Activated CD8-positive, alpha-beta T cell treated with anti-CD3 and anti-CD28 coated beads for 36 hours (primary cell): Measurements from ENCODE around the gene TAOK1. TPM values are rescaled to one million over a fixed set of nuclear protein-coding genes. Genes with fewer than 3 reads are reported as not detected.

Experiments used
- ATAC-seq: fragments of 200-7000 bp; cut with Tn5 transposase; one replicate; pipeline ENCODE4 v1.10.0; 2021; ENCODE audit warnings: mild to moderate bottlenecking, moderate library complexity
- CTCF ChIA-PET: fragments of 350-600 bp; sonication (Branson Sonifier 250); formaldehyde crosslinking; loops from one replicate; lab custom pipeline; 2021; ENCODE audit warnings: antibody characterized with exemption; lab: Charles Lee
- POLR2A ChIA-PET: fragments of 350-600 bp; sonication (Branson Sonifier 250); formaldehyde crosslinking; loops from one replicate; lab custom pipeline; 2021; ENCODE audit warnings: antibody characterized with exemption; lab: Charles Lee
- DNase-seq: peaks from one replicate; pipeline ENCODE4 v3.0.0-alpha.2; 2020
- H3K27ac Mint-ChIP-seq: one replicate; pipeline ENCODE4 v1.8.0; 2021; ENCODE audit warnings: mild to moderate bottlenecking, mixed read lengths
- H3K27me3 Mint-ChIP-seq: one replicate; pipeline ENCODE4 v1.8.0; 2021; ENCODE audit warnings: mixed read lengths
- H3K36me3 Mint-ChIP-seq: one replicate; pipeline ENCODE4 v1.8.0; 2021; ENCODE audit warnings: low read depth, mixed read lengths
- H3K4me1 Mint-ChIP-seq: one replicate; pipeline ENCODE4 v1.8.0; 2021; ENCODE audit warnings: low read depth, mixed read lengths
- H3K4me3 Mint-ChIP-seq: one replicate; pipeline ENCODE4 v1.8.0; 2021; ENCODE audit warnings: mild to moderate bottlenecking, moderate library complexity, mixed read lengths
- H3K9me3 Mint-ChIP-seq: one replicate; pipeline ENCODE4 v1.8.0; 2021; ENCODE audit warnings: mixed read lengths
- CTCF ChIP-seq: fragments of 200-600 bp; IDR thresholded peaks from one replicate; pipeline ENCODE4 v1.8.0; 2022; ENCODE audit warnings: antibody characterized with exemption, mild to moderate bottlenecking
- intact Hi-C: fragments of 100-400 bp; cut with micrococcal nuclease; formaldehyde crosslinking; loops from one replicate; pipeline ENCODE4 v1.10.0; 2022
- total RNA-seq, 2 experiments: library from RNA; stranded (reverse); gene quantifications; one replicate each; pipeline ENCODE4 v1.2.3, GENCODE V29; 2021

TAOK1 gene
- total RNA-seq, 2 experiments from 2014 or later, result 33.5 to 34.6 TPM

GRCh38 chr17:29444589-29444988, 54.4 kb downstream of the TAOK1 start:
- ChIA-PET POLR2A (no interaction called here), CTCF (no interaction called here)
- H3K36me3 Mint-ChIP-seq, result peaks cover 5% of the 10 kb centered on the region
- DNase-seq (no peak), ATAC-seq (no peak)
- intact Hi-C loops, result no loop called here
- H3K27me3 Mint-ChIP-seq, result no peaks in the 10 kb centered on the region
- no peak for TF ChIP-seq CTCF
- H3K27ac Mint-ChIP-seq, result no peak overlapping the region
- H3K9me3 Mint-ChIP-seq, result no peaks in the 10 kb centered on the region
- peaks cover 47% of the 10 kb centered on the region for H3K4me1 Mint-ChIP-seq
- no peak overlapping the region for H3K4me3 Mint-ChIP-seq

GRCh38 chr17:29445844-29446243, 55.7 kb downstream of the TAOK1 start:
- intact Hi-C loops, result no loop called here
- no peaks in the 10 kb centered on the region for H3K27me3 Mint-ChIP-seq
- ChIA-PET CTCF (interaction anchor here (0.9 kb wide), 1 partner anchor 76 kb away, joined by 3 read pairs; no protein-coding TSS in a partner anchor), POLR2A (no interaction called here)
- no peak for ATAC-seq
- no peak for DNase-seq
- peaks cover 49% of the 10 kb centered on the region for H3K4me1 Mint-ChIP-seq
- TF ChIP-seq CTCF, result no peak
- H3K9me3 Mint-ChIP-seq, result no peaks in the 10 kb centered on the region
- H3K4me3 Mint-ChIP-seq, result no peak overlapping the region
- H3K36me3 Mint-ChIP-seq, result peaks cover 3% of the 10 kb centered on the region
- peak overlapping the region; percentile 10 for H3K27ac Mint-ChIP-seq

GRCh38 chr17:29449865-29450671, 59.9 kb downstream of the TAOK1 start:
- ATAC-seq (no peak), DNase-seq (no peak)
- H3K4me1 Mint-ChIP-seq, result peaks cover 28% of the 10 kb centered on the region
- no peak overlapping the region for H3K4me3 Mint-ChIP-seq
- ChIA-PET POLR2A (no interaction called here), CTCF (interaction anchor here (0.9 to 2.8 kb wide), 3 partner anchors 23 to 85 kb away, joined by 3 to 10 read pairs (median 3); no protein-coding TSS in a partner anchor)
- H3K9me3 Mint-ChIP-seq, result peaks cover 2% of the 10 kb centered on the region
- H3K27ac Mint-ChIP-seq, result peak overlapping the region; percentile 9
- intact Hi-C loops, result no loop called here
- H3K27me3 Mint-ChIP-seq, result no peaks in the 10 kb centered on the region
- TF ChIP-seq CTCF, result no peak
- peaks cover 24% of the 10 kb centered on the region for H3K36me3 Mint-ChIP-seq

GRCh38 chr17:29451121-29451742, 61.1 kb downstream of the TAOK1 start:
- DNase-seq, result no peak
- ChIA-PET CTCF (interaction anchor here (2.8 kb wide), 1 partner anchor 81 kb away, joined by 10 read pairs; no protein-coding TSS in a partner anchor), POLR2A (no interaction called here)
- Mint-ChIP-seq H3K27ac (peak overlapping the region; percentile 1), H3K36me3 (peaks cover 27% of the 10 kb centered on the region), H3K9me3 (peaks cover 2% of the 10 kb centered on the region), H3K4me3 (no peak overlapping the region), H3K4me1 (peaks cover 20% of the 10 kb centered on the region), H3K27me3 (no peaks in the 10 kb centered on the region)
- no peak for TF ChIP-seq CTCF
- intact Hi-C loops, result no loop called here
- no peak for ATAC-seq

GRCh38 chr17:29458066-29458465, 67.9 kb downstream of the TAOK1 start:
- Mint-ChIP-seq H3K36me3 (peaks cover 15% of the 10 kb centered on the region), H3K4me1 (peaks cover 13% of the 10 kb centered on the region), H3K9me3 (peaks cover 2% of the 10 kb centered on the region), H3K4me3 (no peak overlapping the region), H3K27ac (no peak overlapping the region), H3K27me3 (no peaks in the 10 kb centered on the region)
- DNase-seq, result no peak
- POLR2A ChIA-PET, result no interaction called here
- no peak for TF ChIP-seq CTCF
- intact Hi-C loops, result no loop called here
- no peak for ATAC-seq
- CTCF ChIA-PET, result interaction anchor here (3.2 kb wide), 1 partner anchor 88 kb away, joined by 8 read pairs; no protein-coding TSS in a partner anchor
